Activated naive CD8-positive, alpha-beta T cell treated with anti-CD3 and anti-CD28 coated beads, Interleukin-2, amount 50 U/mL, for 16 hours (primary cell): ENCODE data around the gene MRTFA.
"Not testable (repeated sequence)": the region's sequence is repeated elsewhere in the genome, so short reads cannot be mapped to it uniquely, and the experiment has no call there.

Source experiments
- DNase-seq: peaks from one replicate; pipeline ENCODE4 v3.0.0-alpha.2; 2020; ENCODE audit warnings: low read depth, low spot score

MRTFA gene

GRCh38 chr22:40627612-40628011 is 8.9 kb downstream of the MRTFA start:
- no peak for DNase-seq

- DNase-seq = no peak
Observed at GRCh38 chr22:40626851-40627250, 9.7 kb downstream of the MRTFA start.

DNA sequence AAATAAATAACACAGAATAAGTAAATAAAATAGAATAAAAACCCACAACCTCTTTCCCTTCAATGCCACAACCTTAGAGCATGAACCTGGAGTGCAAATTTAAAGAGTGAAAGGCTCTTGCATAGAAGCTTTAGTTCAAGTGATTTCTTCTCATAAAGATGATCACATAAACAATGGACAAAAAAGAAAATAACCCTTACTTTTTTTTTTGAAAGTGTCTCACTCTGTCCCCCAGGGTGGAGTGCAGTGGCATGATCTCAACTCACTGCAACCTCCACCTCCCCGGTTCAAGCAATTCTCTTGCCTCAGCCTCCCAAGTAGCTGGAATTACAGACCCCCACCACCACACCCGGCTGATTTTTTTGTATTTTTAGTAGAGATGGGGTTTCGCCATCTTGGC is 10.7 kb downstream of the MRTFA start:
- DNase-seq = not testable (repeated sequence)

- DNase-seq = not testable (repeated sequence)
Observed at GRCh38 chr22:40625281-40625680, 11.2 kb downstream of the MRTFA start.

GRCh38 chr22:40624770-40625169 is 11.7 kb downstream of the MRTFA start:
- DNase-seq = no peak

GRCh38 chr22:40621309-40622151 is 15.0 kb downstream of the MRTFA start:
- DNase-seq = no peak

DNA sequence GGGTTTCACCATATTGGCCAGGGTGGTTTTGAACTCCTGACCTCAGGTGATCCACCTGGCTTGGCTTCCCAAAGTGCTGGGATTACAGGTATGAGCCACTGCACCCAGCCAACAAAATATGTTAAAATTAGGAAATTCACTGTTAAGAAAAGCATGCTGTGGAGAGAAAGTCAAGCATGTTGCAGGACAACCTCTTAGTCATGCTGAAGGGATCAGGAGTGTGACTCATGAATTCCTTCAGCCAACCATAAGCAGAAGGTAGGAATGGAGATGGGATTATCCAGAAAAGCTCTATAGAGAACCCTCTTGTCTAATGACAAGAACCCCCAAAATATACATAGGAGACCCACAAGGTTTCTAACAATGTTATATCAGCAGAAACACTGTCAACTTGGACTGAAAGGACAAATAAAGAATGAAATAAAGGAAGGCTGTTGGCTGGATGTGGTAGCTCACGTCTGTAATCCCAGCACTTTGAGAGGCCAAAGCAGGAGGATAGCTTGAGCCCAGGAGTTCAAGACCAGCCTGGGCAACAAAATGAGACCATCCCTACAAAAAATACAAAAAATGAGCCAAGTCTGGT is 16.0 kb downstream of the MRTFA start:
- no peak for DNase-seq

DNA sequence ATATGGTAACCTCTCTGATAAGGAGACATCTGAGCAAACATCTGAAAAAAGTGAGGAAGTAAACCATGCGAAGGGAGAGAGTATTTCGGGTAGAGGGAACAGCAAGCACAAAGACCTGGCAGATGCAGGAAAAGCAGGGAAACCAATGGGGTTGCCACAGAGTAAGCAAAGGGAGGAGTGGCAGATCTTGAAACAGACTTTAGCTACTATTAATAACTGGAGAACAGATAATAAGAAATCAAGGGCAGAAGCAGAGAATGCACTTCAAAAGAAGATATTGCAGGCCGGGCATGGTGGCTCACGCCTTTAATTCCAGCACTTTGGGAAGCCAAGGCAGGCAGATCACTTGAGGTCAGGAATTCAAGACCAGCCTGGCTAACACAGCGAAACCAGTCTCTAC is 18.1 kb downstream of the MRTFA start:
- DNase-seq = no peak

GRCh38 chr22:40616578-40616977 is 19.9 kb downstream of the MRTFA start:
- no peak for DNase-seq

- DNase-seq = no peak
Observed at GRCh38 chr22:40613067-40613466, 23.5 kb downstream of the MRTFA start.

DNA sequence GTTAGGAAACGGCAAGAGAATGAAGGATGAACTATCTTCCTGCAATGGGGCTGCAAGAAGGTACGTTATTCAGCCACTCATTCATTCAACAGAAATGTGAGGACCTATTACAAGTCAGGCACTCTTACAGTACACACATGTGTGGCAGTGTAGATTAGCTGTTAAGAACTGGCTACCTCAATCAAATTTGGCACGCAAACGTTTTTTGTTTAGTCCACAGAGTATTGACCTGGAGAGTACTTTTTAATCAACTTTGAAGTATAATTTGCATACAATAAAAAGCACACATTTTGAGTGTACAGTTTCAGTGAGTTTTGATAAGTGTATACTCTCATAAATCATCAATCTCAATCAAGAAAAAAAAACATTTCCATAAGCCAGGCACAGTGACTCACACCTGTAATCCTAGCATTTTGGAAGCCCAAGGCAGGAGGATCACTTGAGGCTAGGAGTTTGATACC is 24.2 kb downstream of the MRTFA start:
- no peak for DNase-seq

- DNase-seq = no peak
Observed at GRCh38 chr22:40611606-40612005, 24.9 kb downstream of the MRTFA start.

DNA sequence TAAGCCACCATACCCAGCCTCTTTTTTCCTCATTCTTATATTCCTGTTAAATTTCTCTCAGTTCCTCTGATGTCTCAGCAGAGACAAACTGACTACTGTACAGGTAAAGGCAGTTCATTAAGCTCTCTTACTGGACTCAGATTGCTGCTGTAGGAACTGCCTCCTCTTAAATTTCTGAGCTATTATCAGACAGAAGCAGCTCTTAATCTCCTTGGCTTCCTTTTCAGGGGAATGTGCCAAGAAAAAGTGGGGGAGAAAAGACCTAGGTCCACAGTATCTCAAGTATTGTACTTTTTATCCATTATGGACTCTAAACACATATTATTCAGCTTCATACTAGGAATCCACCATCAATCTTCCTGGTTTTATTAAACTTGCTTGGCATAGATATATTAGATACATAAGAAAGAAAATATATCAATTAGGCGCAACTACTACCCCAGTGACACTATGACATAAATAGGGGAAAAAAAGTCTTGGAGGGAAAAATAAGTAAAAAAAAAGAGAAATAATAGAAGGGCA is 26.1 kb downstream of the MRTFA start:
- no peak for DNase-seq

- DNase-seq = no peak
Observed at GRCh38 chr22:40609216-40609615, 27.3 kb downstream of the MRTFA start.

DNA sequence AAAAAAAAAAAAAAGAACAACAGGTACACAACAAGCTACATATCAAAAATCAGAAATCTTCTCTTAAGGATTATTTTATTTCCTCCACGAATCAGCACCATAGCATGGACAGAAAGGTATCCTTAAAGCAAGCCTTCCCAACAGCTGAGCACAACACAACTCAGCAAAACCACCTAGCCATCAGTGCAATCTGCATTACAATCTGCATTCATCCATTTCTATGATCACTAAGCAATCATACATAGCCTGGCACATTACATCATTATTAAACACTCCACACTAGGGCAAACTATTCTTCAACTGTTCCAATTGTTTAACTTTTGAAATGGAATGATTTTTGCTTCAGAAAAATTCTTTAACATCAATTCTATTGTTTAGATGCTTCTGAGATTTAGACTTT is 29.0 kb downstream of the MRTFA start:
- no peak for DNase-seq

- no peak for DNase-seq
Observed at GRCh38 chr22:40606306-40606705, 30.2 kb downstream of the MRTFA start.

GRCh38 chr22:40605761-40606160 is 30.8 kb downstream of the MRTFA start:
- no peak for DNase-seq

DNA sequence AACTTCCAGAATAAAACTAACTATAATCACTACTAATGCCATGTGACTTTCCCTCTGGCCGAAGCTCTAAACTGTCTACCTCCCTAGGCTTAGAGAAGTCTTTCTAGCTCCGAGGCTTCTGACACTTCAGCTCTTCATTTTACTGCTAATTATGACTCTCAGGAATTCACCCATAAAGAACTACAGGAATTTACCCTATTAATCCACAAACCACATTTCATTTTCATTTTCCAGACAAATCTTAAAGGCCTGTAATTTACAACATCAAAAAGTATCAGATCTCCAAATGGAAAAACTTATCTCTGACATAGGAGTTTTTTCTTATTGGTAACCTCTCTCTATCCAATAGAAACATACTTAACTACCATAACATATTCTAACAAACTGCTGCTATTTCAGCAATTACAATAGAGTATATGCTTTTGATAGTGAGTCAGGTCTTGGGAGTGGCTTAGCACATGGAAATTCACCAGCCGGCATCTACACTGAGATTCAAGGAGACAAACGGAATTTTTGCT is 33.4 kb downstream of the MRTFA start:
- DNase-seq = no peak

DNA sequence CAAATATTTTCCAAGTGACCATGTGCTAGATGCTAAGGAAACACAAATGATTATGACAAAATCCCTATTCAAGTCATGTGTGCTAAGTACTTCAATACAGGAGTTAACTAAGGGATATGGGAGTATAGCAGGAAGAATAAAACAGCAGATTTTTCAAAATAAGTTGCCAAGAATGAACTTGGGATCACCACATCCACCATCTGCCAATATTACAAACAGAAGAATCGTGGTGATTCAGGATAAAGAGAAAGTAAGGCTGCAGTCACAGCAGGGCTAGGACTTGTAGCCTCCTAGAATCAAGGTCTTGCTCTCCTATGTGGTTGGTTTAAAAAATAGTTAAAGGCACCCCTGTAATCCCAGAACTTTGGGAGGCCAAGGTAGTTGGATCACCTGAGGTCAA is 34.3 kb downstream of the MRTFA start:
- no peak for DNase-seq

DNA sequence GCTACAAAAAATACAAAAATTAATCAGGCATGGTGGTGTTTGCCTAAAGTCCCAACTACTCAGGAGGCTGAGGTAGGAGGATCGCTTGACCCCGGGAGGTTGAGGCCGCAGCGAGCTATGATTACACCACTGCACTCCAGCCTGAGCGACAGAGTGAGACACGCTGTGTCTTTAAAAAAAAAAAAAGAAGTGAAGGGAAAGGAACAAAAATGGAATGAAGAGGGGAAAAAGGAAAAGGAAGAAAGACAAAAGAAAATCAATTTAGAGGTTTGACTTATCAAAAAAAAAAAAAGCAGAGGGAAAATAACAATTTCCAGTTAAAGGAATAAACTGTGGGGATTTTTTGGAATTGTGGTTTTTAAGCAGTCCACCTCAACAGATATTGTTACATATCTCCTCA is 36.8 kb downstream of the MRTFA start:
- no peak for DNase-seq

DNA sequence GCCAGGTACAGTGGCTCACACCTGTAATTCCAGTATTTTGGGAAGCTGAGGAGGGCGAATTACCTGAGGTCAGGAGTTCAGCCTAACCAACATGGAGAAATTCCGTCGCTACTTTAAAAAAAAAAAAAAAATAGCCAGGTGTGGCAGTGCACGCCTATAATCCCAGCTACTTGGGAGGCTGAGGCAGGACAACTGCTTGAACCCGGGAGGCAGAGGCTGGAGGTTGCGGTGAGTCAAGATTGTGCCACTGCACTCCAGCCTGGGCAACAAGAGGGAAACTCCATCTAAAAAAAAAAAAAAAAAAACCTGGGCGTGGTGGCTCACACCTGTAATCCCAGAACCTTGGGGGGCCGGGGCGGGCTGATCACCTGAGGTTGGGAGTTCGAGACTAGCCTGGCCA is 37.8 kb downstream of the MRTFA start:
- not testable (repeated sequence) for DNase-seq

DNA sequence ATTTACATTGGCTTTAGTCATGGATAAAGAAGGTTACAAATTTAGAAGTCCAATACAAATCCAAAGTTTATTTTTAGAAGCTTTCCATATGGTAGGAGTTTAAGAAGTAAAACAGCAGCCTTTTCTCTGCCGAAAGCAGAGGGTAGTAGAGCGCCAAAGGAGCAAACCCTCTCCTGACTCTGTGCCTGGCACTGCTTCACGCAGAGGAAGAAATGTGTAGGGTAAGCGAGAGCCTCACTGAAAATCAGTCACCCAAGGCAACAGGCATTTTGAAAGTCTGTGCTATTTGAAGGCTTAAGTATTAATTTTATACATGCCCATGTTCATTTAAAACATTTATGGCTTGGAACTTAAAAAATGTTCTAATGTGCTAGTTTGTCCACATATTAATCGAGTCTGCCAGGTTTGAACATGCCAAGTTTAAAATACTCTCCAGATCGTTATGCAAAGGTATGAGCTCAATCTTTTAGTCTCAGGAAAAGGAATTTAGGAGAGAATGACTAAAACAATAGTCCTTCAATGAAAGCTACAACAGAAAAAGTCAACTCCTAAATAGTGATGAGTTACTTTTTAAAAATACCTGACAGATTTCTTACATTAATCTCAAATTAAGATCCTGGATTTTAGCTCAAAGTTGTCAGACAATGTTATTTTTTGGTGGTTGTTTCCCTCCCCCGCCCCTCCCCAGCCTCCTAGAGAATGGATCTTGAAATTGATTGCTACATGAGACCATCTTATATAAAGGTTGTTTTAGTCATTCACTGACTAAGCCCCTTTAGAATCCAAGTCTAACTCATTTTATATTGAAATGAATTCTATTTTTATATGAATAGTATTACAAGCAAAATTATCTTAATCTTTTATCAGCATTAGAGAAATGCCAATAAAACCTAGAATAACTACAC is 38.7 kb downstream of the MRTFA start:
- DNase-seq = no peak
